HepG2 (cell line): Measurements from ENCODE around the gene HDDC3.

ENCODE experiments used
- ARID3A ChIP-seq: IDR thresholded peaks from 2 replicates; pipeline ENCODE4 v1.6.1; 2012; ENCODE audit warnings: low read depth, low read length, improper control_type of control experiment
- CTCF ChIP-seq: sonication (generic); formaldehyde crosslinking; IDR thresholded peaks from 2 replicates; pipeline ENCODE4 v1.5.0; 2020; ENCODE audit warnings: mild to moderate bottlenecking, missing genetic modification reagents, moderate library complexity
- ETV6 ChIP-seq: sonication (generic); formaldehyde crosslinking; conservative IDR thresholded peaks from 2 replicates; pipeline ENCODE4 v1.4.0; 2020; ENCODE audit warnings: missing genetic modification reagents
- FOXA3 ChIP-seq: IDR thresholded peaks from 2 replicates; pipeline ENCODE4 v1.6.1; 2016; ENCODE audit warnings: missing genetic modification reagents, missing compliant biosample characterization
- FOXJ3 ChIP-seq: sonication (generic); formaldehyde crosslinking; IDR thresholded peaks from 2 replicates; pipeline ENCODE4 v1.4.0; 2020; ENCODE audit warnings: missing genetic modification reagents, mild to moderate bottlenecking, borderline replicate concordance
- GABPA ChIP-seq, 2 experiments: IDR thresholded peaks; 2 replicates each; pipeline ENCODE4 v1.6.1; 2011 to 2016; ENCODE audit warnings: low read depth in 2 of 2, low read length in 1 of 2, missing biosample characterization in 1 of 2, missing genetic modification characterization in 1 of 2
- MAFK ChIP-seq, 2 experiments: IDR thresholded peaks in 1 of 2; conservative IDR thresholded peaks in 1 of 2; 2 replicates each; pipeline ENCODE4 v1.6.1; 2011; ENCODE audit warnings: improper control_type of control experiment in 2 of 2, low read length in 2 of 2
- PATZ1 ChIP-seq: sonication (generic); formaldehyde crosslinking; IDR thresholded peaks from 2 replicates; pipeline ENCODE4 v1.4.0; 2020; ENCODE audit warnings: missing genetic modification reagents
- RNF219 ChIP-seq: sonication (generic); formaldehyde crosslinking; IDR thresholded peaks from 2 replicates; pipeline ENCODE4 v1.5.0; 2020; ENCODE audit warnings: mild to moderate bottlenecking, missing genetic modification reagents
- SOX5 ChIP-seq: IDR thresholded peaks from 2 replicates; pipeline ENCODE4 v1.6.1; 2016; ENCODE audit warnings: borderline replicate concordance
- ZBTB26 ChIP-seq: IDR thresholded peaks from 2 replicates; pipeline ENCODE4 v1.6.1; 2016; ENCODE audit warnings: missing compliant biosample characterization, missing genetic modification reagents, borderline replicate concordance
- ZBTB43 ChIP-seq: sonication (generic); formaldehyde crosslinking; conservative IDR thresholded peaks from 2 replicates; pipeline ENCODE4 v1.4.0; 2020; ENCODE audit warnings: missing genetic modification reagents
- TF ChIP-seq, protein P1 (sequence below): IDR thresholded peaks from 2 replicates; pipeline ENCODE4 v1.6.1; 2012; ENCODE audit warnings: low read length, improper control_type of control experiment

- TF ChIP-seq PATZ1 (no peak), ZBTB43 (no peak), FOXJ3 (CRISPR knock-in tag) (no peak), SOX5 (CRISPR knock-in tag) (no peak), ZBTB26 (CRISPR knock-in tag) (no peak), ARID3A (no peak), MAFK (conservative IDR thresholded peaks at IDR 0.05 in 1 of 2, IDR thresholded peaks at IDR 0.05 in 1 of 2; ENCODE audit: low read length in 2 of 2) (no peak), ETV6 (no peak), CTCF (CRISPR knock-in tag) (no peak), GABPA (IDR thresholded peaks at IDR 0.05; ENCODE audit: low read depth, low read length) (no peak), GABPA (CRISPR knock-in tag; IDR thresholded peaks at IDR 0.05; ENCODE audit: low read depth) (no peak), RNF219 (CRISPR knock-in tag) (no peak), FOXA3 (no peak)
- TF ChIP-seq, protein P1, sequence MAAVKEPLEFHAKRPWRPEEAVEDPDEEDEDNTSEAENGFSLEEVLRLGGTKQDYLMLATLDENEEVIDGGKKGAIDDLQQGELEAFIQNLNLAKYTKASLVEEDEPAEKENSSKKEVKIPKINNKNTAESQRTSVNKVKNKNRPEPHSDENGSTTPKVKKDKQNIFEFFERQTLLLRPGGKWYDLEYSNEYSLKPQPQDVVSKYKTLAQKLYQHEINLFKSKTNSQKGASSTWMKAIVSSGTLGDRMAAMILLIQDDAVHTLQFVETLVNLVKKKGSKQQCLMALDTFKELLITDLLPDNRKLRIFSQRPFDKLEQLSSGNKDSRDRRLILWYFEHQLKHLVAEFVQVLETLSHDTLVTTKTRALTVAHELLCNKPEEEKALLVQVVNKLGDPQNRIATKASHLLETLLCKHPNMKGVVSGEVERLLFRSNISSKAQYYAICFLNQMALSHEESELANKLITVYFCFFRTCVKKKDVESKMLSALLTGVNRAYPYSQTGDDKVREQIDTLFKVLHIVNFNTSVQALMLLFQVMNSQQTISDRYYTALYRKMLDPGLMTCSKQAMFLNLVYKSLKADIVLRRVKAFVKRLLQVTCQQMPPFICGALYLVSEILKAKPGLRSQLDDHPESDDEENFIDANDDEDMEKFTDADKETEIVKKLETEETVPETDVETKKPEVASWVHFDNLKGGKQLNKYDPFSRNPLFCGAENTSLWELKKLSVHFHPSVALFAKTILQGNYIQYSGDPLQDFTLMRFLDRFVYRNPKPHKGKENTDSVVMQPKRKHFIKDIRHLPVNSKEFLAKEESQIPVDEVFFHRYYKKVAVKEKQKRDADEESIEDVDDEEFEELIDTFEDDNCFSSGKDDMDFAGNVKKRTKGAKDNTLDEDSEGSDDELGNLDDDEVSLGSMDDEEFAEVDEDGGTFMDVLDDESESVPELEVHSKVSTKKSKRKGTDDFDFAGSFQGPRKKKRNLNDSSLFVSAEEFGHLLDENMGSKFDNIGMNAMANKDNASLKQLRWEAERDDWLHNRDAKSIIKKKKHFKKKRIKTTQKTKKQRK: no peak
Observed at GRCh38 chr15:90945091-90945490, 12.7 kb upstream of the HDDC3 start.
